Stomach (tissue), 9 donors: ENCODE measurements around the gene ADGRA1. TPM values are rescaled to one million over a fixed set of nuclear protein-coding genes. Genes with fewer than 3 reads are reported as not detected.

Experiments
- DNase-seq, 2 donors: peaks; one replicate each; pipeline versions ENCODE4 v3.0.0 to v3.0.0-alpha.2; 2013 to 2019
- H3K27ac ChIP-seq, 5 donors: fragments of 200-600 bp in 4 of 5; sonication (generic) in 4 of 5; one replicate each; pipeline ENCODE4 v1.5.1; 2013 to 2019; ENCODE audit warnings: mild to moderate bottlenecking in 1 of 5, moderate library complexity in 1 of 5
- H3K27me3 ChIP-seq, 3 donors: fragments of 200-600 bp; sonication (generic); one replicate each; pipeline ENCODE4 v1.5.1; 2017 to 2019; ENCODE audit warnings: mixed run types in 1 of 3
- H3K36me3 ChIP-seq, 4 donors: fragments of 200-600 bp; sonication (generic); 1 replicate in 3 of 4; 2 replicates in 1 of 4; pipeline ENCODE4 v1.5.1; 2016 to 2019
- H3K4me1 ChIP-seq, 4 donors: fragments of 200-600 bp; sonication (generic); one replicate each; pipeline ENCODE4 v1.5.1; 2016 to 2019
- H3K4me3 ChIP-seq, 4 donors: fragments of 200-600 bp; sonication (generic) in 3 of 4; one replicate each; pipeline ENCODE4 v1.5.1; 2016 to 2019; ENCODE audit warnings: mild to moderate bottlenecking in 1 of 4
- H3K9me3 ChIP-seq, 4 donors: fragments of 200-600 bp; sonication (generic); one replicate each; pipeline ENCODE4 v1.5.1; 2016 to 2019
- EP300 ChIP-seq: sonication (generic); formaldehyde crosslinking; IDR thresholded peaks from one replicate; pipeline ENCODE4 v1.6.1; 2017; ENCODE audit warnings: antibody characterized with exemption
- POLR2A ChIP-seq, 4 donors: fragments of 450-650 bp; IDR thresholded peaks; one replicate each; pipeline ENCODE4 v1.6.1; 2016; ENCODE audit warnings: antibody characterized with exemption in 4 of 4, control low read depth in 2 of 4, mild to moderate bottlenecking in 1 of 4, moderate library complexity in 1 of 4
- POLR2AphosphoS5 ChIP-seq, 3 donors: sonication (generic); formaldehyde crosslinking; IDR thresholded peaks; one replicate each; pipeline ENCODE4 v1.6.1; 2016; ENCODE audit warnings: antibody characterized with exemption in 3 of 3
- WGBS, 5 donors: extraction: QIAGEN DNeasy Blood & Tissue Kit in 3 of 5; methylation state at CpG; one replicate each; pipeline versions ENCODE4 v1.1.5 to v1.1.7; 2013 to 2018; 5-methylcytosine and 5-hydroxymethylcytosine counted together
- intact Hi-C: fragments of 100-400 bp; cut with DNase I; formaldehyde crosslinking; loops from one replicate; pipeline ENCODE4 v1.15.1; 2023; ENCODE audit warnings: low total_unique reads
- polyA plus RNA-seq, 3 donors: library from polyadenylated mRNA; stranded (reverse); fragments of 200-250 nt; gene quantifications; one replicate each; pipeline ENCODE4 v1.2.3, GENCODE V29; 2013
- total RNA-seq, 5 donors: library from RNA; depleted of rRNA; stranded (reverse); fragments of >200 nt; gene quantifications; one replicate each; pipeline versions ENCODE4 v1.1.0 to v1.2.3, GENCODE V29; 2014 to 2016
- TF ChIP-seq, protein P1 (sequence below), 7 experiments: fragments of 450-650 bp in 4 of 7; fragments of 200-600 bp in 3 of 7; sonication (generic) in 3 of 7; IDR thresholded peaks; one replicate each; pipeline ENCODE4 v1.5.1; 2016 to 2019; ENCODE audit warnings: antibody characterized with exemption in 7 of 7, control low read depth in 2 of 7, mild to moderate bottlenecking in 1 of 7
- donor health status: healthy with polysubstance abuse.
- donor health status: Bipolar disorder and iron deficiency.
- donor health status: healthy.

The ADGRA1 gene
- total and polyA plus RNA-seq, 8 donors = under 0.01 to 0.73 (median 0.14) TPM; not detected in 5

DNA sequence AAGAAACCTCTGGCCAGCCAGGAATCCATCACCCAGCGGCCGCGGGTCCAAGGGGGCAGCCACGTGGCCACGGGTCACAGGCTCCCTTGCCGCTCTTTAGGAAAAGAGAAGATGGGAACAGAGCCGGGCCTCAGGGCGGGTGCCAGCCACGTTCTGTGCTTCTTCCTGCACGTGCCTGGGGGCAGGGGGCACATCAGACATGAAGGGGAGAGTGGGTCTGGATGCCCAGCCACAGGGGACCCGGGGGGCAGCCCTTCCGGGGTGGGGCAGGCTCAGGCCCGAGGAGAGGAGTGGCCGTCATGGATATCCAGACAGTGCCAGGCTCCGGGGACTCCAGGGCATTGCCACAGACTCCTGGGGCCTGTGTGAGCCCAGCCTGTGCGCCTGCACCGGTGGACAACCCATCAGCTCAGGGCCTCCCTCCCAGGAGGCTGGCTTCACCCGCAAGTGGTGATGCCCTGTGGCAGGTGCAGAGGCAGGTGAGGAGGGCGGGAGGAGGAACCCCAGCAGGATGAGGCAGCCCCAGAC is 31.0 kb upstream of the ADGRA1 start:
- Histone ChIP-seq H3K4me3 (no peak overlapping the region), H3K27me3 (peaks cover 0 to 85% (median 7%) of the 10 kb centered on the region in 3 donors), H3K4me1 (no peaks in the 10 kb centered on the region), H3K36me3 (no peaks in the 10 kb centered on the region), H3K9me3 (no peaks in the 10 kb centered on the region), H3K27ac (no peak overlapping the region)
- TF ChIP-seq POLR2AphosphoS5 (IDR thresholded peaks at IDR 0.05) = no peak
- TF ChIP-seq EP300 = no peak
- TF ChIP-seq POLR2A (IDR thresholded peaks at IDR 0.05) = no peak
- TF ChIP-seq, protein P1, sequence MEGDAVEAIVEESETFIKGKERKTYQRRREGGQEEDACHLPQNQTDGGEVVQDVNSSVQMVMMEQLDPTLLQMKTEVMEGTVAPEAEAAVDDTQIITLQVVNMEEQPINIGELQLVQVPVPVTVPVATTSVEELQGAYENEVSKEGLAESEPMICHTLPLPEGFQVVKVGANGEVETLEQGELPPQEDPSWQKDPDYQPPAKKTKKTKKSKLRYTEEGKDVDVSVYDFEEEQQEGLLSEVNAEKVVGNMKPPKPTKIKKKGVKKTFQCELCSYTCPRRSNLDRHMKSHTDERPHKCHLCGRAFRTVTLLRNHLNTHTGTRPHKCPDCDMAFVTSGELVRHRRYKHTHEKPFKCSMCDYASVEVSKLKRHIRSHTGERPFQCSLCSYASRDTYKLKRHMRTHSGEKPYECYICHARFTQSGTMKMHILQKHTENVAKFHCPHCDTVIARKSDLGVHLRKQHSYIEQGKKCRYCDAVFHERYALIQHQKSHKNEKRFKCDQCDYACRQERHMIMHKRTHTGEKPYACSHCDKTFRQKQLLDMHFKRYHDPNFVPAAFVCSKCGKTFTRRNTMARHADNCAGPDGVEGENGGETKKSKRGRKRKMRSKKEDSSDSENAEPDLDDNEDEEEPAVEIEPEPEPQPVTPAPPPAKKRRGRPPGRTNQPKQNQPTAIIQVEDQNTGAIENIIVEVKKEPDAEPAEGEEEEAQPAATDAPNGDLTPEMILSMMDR (IDR thresholded peaks at IDR 0.05) = no peak
- intact Hi-C loops = no loop called here
- 69 to 79% (median 71%) methylated on average over 15 to 19 of the region's 19 CpGs for WGBS, 5 donors
- no peak for DNase-seq

DNA sequence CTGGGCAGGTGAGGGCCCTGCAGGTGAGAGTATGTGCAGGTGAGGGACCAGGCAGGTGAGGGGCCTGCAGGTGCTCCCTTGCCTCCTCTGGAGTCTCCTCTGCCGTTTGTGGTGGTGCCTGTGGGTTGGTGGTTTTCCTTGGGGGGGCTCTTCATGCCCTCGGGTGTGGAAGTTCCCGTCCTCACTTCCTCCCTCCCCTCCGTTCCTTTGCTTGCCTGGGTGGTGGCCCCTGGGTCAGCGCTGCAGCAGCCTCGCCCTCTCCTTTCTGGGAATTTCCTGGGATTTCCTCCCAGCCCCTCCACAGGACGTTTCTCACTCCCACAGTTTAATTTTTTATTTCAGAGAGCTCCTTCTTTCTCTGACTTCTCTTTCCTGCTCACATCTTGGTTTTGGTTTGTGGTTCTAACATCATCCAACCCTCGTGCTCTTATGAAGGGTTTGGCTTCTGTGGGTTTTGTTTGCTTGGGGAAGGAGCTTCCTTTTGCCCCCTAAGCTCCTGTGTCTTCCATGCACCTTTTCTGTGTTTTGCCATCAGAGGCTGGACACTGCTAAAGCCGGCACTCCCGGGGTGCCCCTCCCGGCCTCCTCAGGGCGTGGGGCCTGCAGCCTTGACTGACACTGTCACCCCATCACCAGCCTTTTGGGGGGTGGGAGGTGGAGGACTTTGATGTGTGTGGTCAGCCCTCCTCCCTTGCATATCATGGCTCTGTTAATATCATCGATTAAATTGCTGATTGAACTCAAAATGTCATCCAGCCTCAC is 29.2 kb upstream of the ADGRA1 start:
- Histone ChIP-seq H3K27me3 (peaks cover 0 to 73% (median 7%) of the 10 kb centered on the region in 3 donors), H3K4me3 (no peak overlapping the region), H3K36me3 (no peaks in the 10 kb centered on the region), H3K4me1 (no peaks in the 10 kb centered on the region), H3K27ac (no peak overlapping the region), H3K9me3 (no peaks in the 10 kb centered on the region)
- intact Hi-C loops = no loop called here
- no peak for DNase-seq
- WGBS, 5 donors = 22 to 34% (median 30%) methylated on average over 13 of the region's 13 CpGs
- TF ChIP-seq POLR2A (IDR thresholded peaks at IDR 0.05) (no peak), EP300 (no peak), POLR2AphosphoS5 (IDR thresholded peaks at IDR 0.05) (no peak)
- TF ChIP-seq, protein P1 (IDR thresholded peaks at IDR 0.05) = no peak

DNA sequence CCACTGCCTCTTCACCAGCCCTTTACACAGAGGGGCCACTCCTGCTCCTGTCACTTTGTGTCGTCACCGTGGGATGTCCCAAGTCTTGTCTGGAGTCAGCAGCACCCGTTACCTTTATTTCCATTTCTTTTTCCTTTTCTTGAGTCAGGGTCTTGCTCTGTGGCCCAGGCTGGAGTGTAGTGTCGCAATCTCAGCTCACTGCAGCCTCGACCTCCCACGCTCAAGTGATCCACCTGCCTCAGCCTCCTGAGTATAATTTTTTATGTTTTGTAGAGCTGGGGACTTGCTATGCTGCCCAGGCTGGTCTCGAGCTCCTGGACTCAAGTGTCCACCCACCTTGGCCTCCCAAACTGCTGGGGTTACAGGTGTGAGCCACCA is 28.6 kb upstream of the ADGRA1 start:
- Histone ChIP-seq H3K27ac (no peak overlapping the region), H3K4me3 (no peak overlapping the region), H3K36me3 (no peaks in the 10 kb centered on the region), H3K9me3 (no peaks in the 10 kb centered on the region), H3K27me3 (peaks cover 0 to 69% (median 7%) of the 10 kb centered on the region in 3 donors), H3K4me1 (no peaks in the 10 kb centered on the region)
- TF ChIP-seq POLR2A (IDR thresholded peaks at IDR 0.05) (no peak), POLR2AphosphoS5 (IDR thresholded peaks at IDR 0.05) (no peak), EP300 (no peak)
- TF ChIP-seq, protein P1 (IDR thresholded peaks at IDR 0.05) = no peak
- DNase-seq = no peak
- whole genome bisulfite sequencing, 5 donors = 72 to 85% (median 80%) methylated on average over 7 of the region's 7 CpGs
- intact Hi-C loops = no loop called here

DNA sequence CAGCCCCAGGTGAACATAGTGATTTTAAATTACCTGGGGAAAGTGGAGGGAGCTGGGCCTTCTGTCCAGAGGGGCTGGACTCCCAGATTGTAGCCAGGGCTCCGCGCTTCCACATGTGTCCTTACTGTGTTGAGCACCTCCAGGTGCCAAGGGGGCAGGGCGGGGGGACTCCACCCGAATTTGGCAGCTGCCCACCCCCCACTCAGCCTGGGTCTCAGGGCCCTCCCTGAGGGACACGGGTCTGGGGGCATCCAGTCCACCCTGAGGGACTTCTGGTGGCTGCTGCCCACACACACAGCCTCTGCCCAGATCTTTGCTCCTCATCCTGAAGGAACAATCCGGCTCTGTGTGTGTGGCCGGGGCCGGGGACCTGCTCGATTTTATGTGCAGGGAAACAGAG is 28.2 kb upstream of the ADGRA1 start:
- Histone ChIP-seq H3K36me3 (no peaks in the 10 kb centered on the region), H3K4me1 (no peaks in the 10 kb centered on the region), H3K4me3 (no peak overlapping the region), H3K27ac (no peak overlapping the region), H3K27me3 (peaks cover 0 to 64% (median 7%) of the 10 kb centered on the region in 3 donors), H3K9me3 (no peaks in the 10 kb centered on the region)
- WGBS, 5 donors = 68 to 76% (median 73%) methylated on average over 8 to 9 of the region's 9 CpGs
- no peak for DNase-seq
- intact Hi-C loops = no loop called here
- TF ChIP-seq, protein P1 (IDR thresholded peaks at IDR 0.05) = no peak
- TF ChIP-seq EP300 (no peak), POLR2A (IDR thresholded peaks at IDR 0.05) (no peak), POLR2AphosphoS5 (IDR thresholded peaks at IDR 0.05) (no peak)
